GM13976 (cell line): ENCODE measurements around the gene SMDT1.
"Not testable (repeated sequence)": the region's sequence is repeated elsewhere in the genome, so short reads cannot be mapped to it uniquely, and the experiment has no call there.

ENCODE experiments used
- DNase-seq: peaks from one replicate; pipeline ENCODE4 v3.0.0; 2012; ENCODE audit warnings: low spot score
- CTCF ChIP-seq: IDR thresholded peaks from 2 replicates; pipeline ENCODE4 v1.5.1; 2012; ENCODE audit warnings: borderline replicate concordance, mild to moderate bottlenecking; ENCODE audit not compliant: insufficient read depth; ENCODE audit errors: extremely low read depth, missing control alignments, control extremely low read depth
- in situ Hi-C: fragments of 300-500 bp; cut with MboI; formaldehyde crosslinking; loops from one replicate; pipeline ENCODE4 v1.12.0; 2022; ENCODE audit warnings: low sequenced_read_pairs, mixed read lengths, inconsistent platforms; ENCODE audit not compliant: unreplicated experiment

SMDT1 gene

GRCh38 chr22:42086051-42086450 lies 6.6 kb downstream of the SMDT1 start:
- TF ChIP-seq CTCF: no peak
- in situ Hi-C loops: loop anchor here (10.0 kb wide), 1 partner anchor 111 kb away; no protein-coding TSS in a partner anchor
- DNase-seq: no peak

GRCh38 chr22:42090596-42091454 lies 11.3 kb downstream of the SMDT1 start, which contains the start of gene NDUFA6:
TSS of gene NDUFA6 (minus strand) at chr22:42090772. CDS start at chr22:42090744, 28 bp downstream.
- TF ChIP-seq CTCF: peak; percentile 99
- in situ Hi-C loops: loop anchor here (10.0 kb wide), 1 partner anchor 344 kb away; the partner anchor contains the start of gene NFAM1
- DNase-seq: peak; percentile 99

- TF ChIP-seq CTCF: no peak
- in situ Hi-C loops: loop anchor here (10.0 kb wide), 1 partner anchor 343 kb away; the partner anchor contains the start of gene NFAM1
- no peak for DNase-seq
These were observed 11.9 kb downstream of the SMDT1 start for GRCh38 chr22:42091455-42091782.

GRCh38 chr22:42101199-42101598 lies 21.7 kb downstream of the SMDT1 start:
- in situ Hi-C loops: no loop called here
- DNase-seq: no peak
- no peak for TF ChIP-seq CTCF

- in situ Hi-C loops: not testable (repeated sequence)
These were observed 24.9 kb downstream of the SMDT1 start for GRCh38 chr22:42104332-42104860.

GRCh38 chr22:42108848-42109247 lies 29.3 kb downstream of the SMDT1 start:
- no peak for TF ChIP-seq CTCF
- in situ Hi-C loops: no loop called here
- DNase-seq: no peak

More at GRCh38 chr22:42104332-42104860, 24.9 kb downstream of the SMDT1 start:
- not testable (repeated sequence) for DNase-seq

GRCh38 chr22:42111798-42112197 lies 32.3 kb downstream of the SMDT1 start:
- no peak for TF ChIP-seq CTCF
- in situ Hi-C loops: no loop called here
- no peak for DNase-seq

- DNase-seq, in situ Hi-C loops: not testable (repeated sequence)
These were observed 33.3 kb downstream of the SMDT1 start for GRCh38 chr22:42112793-42113192.
